Medulla oblongata (tissue), 1 donor: ENCODE results near the gene CHST8.

ENCODE experiments used
- DNase-seq: peaks from one replicate; pipeline ENCODE4 v3.0.0-alpha.2; 2015; ENCODE audit errors: extremely low spot score

The CHST8 gene

DNA sequence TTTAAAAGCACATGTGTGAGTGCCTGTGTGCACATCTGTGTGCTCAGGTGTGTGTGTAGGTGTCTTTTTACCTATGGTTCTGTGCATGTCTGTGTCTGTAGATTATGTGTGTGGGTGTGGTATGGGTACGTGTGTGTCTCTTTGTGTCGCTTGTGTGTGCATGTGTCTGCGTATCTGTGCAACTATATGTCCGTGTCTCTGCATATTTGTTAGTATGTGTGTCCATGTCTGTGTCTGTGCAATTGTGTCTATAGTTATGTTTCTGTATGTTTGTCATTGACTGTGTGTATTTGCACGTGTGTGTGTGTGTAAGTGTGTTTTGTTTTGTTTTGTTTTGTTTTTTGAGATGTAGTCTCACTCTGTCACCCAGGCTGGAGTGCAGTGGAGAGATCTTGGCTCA lies 167.6 kb downstream of the CHST8 start:
- DNase-seq = no peak

- DNase-seq = no peak
Measured at GRCh38 chr19:33794683-33795369, 173.1 kb downstream of the CHST8 start.

- peak; percentile 70 for DNase-seq
Measured at GRCh38 chr19:33795370-33796163, 173.8 kb downstream of the CHST8 start.

GRCh38 chr19:33796164-33796875 lies 174.6 kb downstream of the CHST8 start, which contains the start of gene KCTD15:
Gene KCTD15, plus strand, starts transcription at chr19:33796870. Its CDS starts 3,585 bp downstream, at chr19:33800455.
- no peak for DNase-seq

GRCh38 chr19:33797802-33798671 lies 176.3 kb downstream of the CHST8 start:
- DNase-seq = peak; percentile 30

GRCh38 chr19:33798681-33799111 lies 176.9 kb downstream of the CHST8 start:
- DNase-seq = no peak

DNA sequence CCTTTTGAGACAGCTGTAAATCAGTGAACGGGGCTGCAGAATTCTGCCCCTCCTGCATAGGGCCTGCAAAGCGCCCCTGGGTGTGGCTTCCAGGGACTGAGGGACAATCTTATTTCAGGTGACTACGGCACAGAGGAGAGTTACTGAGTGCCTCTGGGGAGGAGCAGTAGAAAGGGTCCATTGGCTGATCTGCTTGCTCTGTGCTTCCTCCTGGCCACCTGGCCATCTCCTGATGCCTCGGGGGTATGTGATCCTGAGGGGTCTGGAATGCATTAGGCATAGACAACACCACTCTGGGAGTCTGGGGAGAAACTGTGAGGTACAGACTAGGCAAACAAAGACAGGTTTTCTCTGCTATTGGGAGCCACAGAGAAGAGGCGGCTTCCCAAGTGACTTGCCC lies 177.7 kb downstream of the CHST8 start:
- no peak for DNase-seq

DNA sequence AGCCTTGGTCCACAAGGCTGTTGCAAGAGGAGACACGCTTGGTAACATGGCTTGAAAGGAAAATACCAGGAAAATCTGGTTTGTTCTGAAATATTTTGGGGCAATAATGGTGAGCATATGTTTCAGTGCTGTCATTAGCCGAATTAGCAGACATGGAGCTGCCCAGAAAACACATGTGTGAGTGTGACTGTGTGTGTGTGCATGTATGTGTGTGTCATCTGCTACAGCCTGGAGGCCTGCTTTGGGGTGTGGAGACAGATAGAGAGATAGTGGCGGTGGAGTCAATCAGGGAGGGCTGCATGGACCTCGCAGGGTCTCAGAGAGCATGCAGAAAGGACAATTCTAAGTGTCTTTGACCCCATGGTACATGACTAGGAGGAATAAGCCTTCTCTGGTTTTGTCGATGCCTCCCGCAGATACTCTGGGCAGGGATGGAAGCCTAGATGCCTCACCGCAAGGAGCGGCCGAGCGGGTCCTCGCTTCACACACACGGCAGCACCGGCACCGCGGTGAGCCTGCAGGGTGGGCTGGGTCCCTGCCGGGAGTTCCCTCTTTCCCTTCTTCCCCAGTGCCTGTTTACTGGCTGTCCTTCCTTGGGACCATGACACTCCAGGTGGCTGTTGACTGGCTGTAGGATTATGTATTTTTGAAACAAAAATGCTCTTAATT lies 178.4 kb downstream of the CHST8 start:
- DNase-seq = no peak

- no peak for DNase-seq
Measured at GRCh38 chr19:33801411-33801810, 179.7 kb downstream of the CHST8 start.

DNA sequence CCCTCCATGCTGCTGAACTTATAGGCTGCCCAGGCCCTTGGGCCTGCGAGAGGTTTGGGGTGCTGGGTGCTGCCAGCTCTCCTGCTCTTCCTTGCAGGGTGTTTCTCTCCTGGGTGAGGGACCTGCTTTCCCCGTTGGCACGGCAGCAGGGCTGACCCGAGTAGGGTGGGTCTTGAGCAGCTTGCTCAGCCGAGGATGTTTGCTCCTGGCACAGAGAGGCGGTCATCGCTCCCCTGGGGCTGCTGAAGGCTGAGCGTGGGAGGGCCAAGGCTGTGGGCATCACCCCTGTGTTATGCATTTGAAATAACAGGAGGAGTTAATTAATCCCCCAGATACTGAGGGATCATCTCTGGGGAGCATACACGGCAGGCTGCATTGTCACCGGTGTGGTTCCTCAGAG lies 180.2 kb downstream of the CHST8 start:
- no peak for DNase-seq

- no peak for DNase-seq
Measured at GRCh38 chr19:33802801-33803200, 181.0 kb downstream of the CHST8 start.

DNA sequence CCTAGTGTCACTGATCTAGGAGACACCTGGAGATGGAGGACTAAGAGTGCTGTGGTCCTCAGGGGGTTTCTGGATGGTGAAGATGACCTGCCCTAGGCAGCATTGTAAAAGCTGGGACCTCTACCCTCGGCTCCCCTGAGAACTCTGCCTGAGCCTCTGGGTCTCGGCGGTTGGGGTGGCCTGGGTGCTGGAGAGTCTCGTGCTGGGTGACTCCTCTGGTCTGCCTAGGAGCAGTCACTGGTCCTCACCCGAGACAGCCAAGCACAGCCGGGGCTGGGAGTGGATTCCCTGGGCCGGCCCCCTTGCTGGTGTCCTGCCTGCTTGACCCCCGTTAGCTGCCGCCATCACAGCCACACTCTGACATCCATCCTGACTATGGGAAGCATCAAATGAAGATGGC lies 181.6 kb downstream of the CHST8 start:
- no peak for DNase-seq

DNA sequence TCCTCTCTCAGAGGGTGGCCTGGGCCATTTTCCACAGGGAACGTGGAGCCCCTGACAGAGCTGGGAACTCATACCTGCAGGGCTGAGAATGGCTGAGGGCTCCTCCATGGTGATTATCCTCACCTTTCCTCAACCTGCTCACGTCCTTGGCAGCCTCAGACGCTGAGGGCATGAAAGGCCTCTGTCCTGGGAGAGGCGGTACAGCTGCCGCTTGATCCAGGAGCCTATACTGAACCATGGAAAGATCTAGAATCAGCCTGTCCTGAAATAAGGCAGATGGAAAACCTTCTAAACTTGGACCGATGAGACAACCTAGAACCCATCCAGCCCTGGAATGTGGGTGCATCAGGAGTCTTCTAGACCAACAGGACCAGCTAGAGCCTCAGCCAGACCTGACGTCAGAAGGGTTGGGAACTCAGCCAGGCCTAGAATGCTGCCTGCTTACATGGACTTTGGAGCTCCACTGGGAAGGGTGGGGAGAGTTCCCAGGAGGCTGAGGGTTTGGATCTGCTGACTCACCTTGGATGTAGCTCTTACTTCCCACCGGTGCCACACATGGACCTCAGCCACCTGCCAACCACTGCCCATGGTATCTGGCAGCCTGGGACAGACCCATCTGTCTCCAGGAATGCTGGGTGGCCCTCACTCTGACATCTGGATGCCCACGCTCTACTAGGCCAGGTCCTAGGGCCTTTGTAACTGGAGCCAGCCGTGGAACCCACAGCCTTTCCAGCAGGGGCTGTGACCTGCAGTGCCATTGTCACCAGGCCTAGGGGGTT lies 182.5 kb downstream of the CHST8 start:
- peak; percentile 75 for DNase-seq

- no peak for DNase-seq
Measured at GRCh38 chr19:33805313-33805712, 183.6 kb downstream of the CHST8 start.

DNA sequence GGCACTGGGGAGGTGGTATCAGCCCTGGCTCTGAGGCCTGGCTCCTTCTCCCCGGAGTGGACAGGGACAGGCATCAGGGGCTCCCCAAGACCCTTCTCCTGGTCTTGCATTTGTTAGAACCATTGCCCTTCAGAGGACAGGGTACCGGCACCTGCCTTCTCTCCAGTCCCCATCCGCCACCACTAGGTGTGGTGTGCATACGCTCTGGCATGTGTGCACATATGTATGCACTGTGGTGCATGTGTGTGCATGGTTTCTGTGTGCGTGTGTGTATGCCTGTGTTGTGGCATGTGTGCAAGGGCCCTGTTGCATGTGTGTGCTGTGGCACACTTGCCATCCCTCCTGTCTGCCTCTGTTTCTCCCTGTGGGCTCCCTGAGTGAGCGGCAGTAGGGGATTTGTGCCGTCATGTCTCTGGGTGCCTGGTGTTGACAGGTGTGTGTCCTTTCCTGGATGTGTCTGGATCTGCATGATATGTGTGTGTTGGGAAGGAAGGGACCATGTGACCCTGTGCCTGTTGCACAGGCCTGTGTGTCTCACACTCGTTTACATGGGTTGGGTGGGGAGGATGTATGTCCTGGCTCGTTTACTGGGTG lies 184.2 kb downstream of the CHST8 start:
- no peak for DNase-seq

- DNase-seq = no peak
Measured at GRCh38 chr19:33806434-33806881, 184.7 kb downstream of the CHST8 start.

DNA sequence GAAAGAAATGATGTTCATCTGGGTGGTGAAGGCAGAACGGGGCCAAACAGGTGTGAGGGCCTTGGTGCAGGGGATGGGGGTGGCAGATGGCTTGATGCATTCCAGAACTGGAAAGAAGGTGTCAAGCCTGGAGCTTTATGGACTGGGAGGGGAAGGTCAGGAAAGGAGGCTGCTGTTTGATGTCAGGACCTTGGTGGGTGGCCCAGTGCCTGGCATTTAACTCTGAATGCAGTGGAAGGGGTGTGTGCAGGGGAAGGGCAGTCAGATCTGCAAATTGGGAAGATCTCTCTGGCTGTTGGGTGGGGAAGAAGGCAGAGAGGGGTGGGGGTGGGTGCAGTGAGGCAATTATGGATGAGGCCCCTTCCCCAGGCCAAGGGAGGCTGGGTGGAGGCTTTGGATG lies 186.6 kb downstream of the CHST8 start:
- DNase-seq = no peak

DNA sequence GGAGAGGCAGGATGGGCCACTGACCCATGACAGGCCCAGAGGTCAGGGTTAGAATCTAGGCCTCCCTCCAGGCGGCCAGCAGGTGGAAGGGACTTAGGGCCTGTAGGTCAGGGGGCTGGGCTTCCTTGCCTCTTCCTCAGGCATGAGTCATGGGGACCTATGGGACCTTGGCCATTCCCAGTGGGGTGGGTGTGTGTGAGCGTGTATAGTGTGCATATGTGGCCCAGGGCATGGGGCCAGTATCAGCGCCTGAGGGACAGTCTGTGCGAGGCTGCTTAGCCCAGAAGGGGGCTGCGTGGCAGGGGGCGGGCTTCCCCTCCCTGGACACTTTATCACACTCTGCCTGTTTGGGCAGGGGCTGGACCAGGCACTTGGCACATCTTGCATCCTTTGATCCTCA lies 188.2 kb downstream of the CHST8 start:
- DNase-seq = no peak

GRCh38 chr19:33810821-33811220 lies 189.1 kb downstream of the CHST8 start:
- no peak for DNase-seq

DNA sequence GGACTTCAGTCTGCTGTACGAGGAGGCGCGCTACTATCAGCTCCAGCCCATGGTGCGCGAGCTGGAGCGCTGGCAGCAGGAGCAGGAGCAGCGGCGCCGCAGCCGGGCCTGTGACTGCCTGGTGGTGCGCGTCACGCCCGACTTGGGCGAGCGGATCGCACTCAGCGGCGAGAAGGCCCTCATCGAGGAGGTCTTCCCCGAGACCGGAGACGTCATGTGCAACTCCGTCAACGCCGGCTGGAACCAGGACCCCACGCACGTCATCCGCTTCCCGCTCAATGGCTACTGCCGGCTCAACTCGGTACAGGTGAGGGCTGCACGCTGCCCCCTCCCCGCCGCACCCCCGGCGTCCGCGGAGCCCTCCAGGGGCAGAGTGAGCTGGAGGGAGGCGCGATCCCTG lies 189.5 kb downstream of the CHST8 start:
- no peak for DNase-seq
